ENCODE measurements around the gene UBE2D2. TPM values are rescaled to one million over a fixed set of nuclear protein-coding genes. Genes with fewer than 3 reads are reported as not detected.
"Not testable (repeated sequence)": the region's sequence is repeated elsewhere in the genome, so short reads cannot be mapped to it uniquely, and the experiment has no call there.

Gene UBE2D2
- total RNA-seq, 1 donor from 2014 or later = 78.2 TPM

DNA sequence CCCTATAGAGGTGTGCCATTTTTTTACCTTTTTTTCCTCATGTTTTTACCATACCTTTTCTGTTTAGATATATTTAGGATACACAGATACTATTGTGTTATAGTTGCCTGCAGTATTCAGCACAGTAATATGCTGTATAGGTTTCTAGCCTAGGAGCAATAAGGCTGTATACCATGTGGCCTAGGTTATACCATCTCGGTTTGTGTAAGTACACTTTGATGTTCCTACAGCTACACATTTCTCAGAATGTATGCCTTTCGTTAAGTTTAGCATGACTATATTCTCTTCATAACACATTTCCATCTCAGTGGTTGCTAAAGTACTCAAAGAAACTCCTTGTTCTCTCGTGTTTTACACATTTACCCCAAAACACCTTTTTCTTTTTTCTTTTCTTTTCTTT lies 23.0 kb downstream of the UBE2D2 start:
- DNase-seq (ENCODE audit: low read depth) = no peak

DNA sequence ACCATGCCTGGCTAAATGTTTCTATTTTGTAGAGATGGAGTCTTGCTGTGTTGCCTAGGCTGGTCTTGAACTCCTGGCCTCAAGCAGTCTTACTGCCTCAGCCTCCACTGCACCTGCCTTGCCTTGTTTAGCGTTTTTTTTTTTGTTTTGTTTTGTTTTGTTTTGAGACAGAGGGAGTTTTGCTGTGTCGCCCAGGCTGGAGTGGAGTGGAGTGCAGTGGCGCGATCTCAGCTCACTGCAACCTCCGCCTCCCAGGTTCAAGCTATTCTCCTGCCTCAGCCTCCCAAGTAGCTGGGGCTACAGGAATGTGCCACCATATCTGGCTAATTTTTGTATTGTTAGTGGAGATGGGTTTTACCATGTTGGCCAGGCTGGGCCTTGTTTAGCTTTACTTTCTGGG lies 27.0 kb downstream of the UBE2D2 start:
- DNase-seq (ENCODE audit: low read depth) = not testable (repeated sequence)

DNA sequence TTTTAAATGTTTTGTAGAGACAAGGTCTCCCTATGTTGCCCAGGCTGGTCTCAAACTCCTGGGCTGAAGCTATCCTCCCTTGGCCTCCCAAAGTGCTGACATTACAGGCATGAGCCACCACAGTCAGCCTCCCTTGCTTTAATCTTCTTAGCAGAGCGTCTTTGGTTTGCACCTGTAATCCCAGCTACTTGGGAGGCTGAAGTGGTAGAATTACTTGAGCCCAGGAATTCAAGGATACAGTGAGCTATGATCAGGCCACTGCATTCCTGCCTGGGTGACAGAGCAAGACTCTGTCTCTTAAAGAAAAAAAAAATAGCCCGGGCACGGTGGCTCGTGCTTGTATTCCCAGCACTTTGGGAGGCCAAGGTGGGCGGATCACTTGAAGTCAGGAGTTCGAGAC lies 27.8 kb downstream of the UBE2D2 start:
- DNase-seq (ENCODE audit: low read depth) = no peak

DNA sequence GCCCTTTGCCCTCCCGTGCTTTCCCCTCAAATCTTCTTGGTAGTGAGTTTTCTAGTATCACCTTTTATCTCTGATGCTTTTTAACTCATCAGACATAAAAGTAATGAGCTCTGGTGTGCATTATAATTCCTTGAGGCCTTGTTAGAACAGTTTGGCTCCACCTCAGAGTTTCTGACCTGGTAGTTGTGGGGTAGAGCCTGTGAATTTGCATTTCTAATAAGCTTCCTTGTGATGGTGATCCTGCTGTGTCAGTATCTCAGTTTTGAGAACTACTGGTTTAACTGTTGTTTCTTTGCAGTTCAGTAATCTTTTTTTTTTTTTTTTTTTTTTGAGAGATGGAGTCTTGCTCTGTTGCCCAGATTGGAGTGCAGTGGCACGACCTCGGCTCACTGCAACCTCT lies 31.1 kb downstream of the UBE2D2 start:
- no peak for DNase-seq (ENCODE audit: low read depth)

DNA sequence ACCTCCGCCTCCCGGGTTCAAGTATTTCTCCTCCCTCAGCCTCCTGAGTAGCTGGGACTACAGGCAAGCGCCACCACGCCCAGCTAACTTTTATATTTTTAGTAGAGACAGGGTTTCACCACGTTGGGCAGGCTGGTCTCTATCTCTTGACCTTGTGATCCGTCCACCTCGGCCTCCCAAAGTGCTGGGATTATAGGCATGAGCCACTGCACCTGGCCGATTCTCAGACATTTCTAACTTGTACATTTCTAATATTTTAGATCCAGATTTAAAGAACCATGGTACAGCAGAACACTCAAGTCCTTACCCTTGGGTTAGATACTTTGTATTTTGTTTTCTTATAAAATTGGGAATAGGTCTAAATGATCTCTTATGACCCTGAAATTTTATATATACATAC lies 31.9 kb downstream of the UBE2D2 start:
- DNase-seq (ENCODE audit: low read depth) = not testable (repeated sequence)

DNA sequence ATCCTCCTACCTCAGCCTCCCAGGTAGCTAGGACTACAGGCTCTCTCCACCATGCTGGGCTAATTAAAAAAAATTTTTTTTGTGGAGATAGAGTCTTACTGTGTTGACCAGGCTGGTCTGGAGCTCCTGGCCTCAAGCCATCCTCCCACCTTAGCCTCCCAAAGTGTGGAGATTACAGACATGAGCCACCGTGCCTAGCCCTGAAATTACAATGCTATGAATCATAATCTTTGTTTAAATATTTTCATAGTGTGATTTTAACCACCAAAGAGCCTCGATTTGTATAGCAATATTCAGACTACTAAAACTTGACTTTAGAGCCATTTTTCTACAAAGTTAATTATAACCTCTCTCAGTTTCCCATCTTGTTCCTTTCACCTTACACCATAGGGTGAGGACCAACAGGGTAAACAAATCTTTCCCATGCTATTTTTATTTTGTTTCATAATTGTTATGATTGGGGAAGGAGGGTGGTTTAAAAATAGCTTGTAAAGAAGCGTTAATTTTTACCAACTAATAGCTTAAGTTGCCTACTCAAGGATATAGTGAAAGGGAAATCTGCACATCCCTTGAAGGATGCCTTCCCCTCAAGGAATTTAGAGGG lies 32.7 kb downstream of the UBE2D2 start:
- DNase-seq (ENCODE audit: low read depth) = peak; percentile 24

DNA sequence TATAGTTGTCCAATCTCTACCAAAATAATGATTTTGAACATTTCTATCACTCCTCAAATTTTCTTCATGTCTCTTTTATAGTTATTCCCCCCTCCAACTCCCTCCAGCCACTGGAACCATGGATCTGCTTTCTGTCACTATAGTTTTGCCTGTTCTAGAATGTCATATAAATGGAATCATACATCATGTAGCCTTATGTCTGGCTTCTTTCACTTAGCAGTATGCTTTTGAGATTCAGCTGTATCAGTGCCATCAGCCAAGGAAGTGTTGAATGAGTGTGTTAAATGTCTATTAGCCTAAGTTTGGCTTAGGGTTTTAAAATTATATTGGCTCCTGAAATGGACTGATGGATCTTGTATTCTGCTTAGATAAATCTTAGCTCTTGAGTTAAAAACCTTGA lies 36.0 kb downstream of the UBE2D2 start:
- no peak for DNase-seq (ENCODE audit: low read depth)

DNA sequence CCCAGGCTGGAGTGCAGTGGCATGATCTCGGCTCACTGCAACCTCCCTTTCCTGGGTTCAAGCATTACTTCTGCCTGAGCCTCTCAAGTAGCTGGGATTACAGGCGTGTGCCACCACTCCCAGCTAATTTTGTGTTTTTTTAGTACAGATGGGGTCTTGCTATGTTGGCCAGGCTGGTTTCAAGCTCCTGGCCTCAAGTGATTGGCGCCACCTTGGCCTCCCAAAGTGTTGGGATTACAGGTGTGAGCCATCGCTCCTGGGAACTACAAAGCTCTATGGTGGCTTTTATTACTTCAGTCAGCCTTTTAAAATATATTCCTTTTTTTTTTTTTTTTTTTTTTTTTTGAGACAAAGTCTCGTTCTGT lies 37.4 kb downstream of the UBE2D2 start:
- not testable (repeated sequence) for DNase-seq (ENCODE audit: low read depth)

DNA sequence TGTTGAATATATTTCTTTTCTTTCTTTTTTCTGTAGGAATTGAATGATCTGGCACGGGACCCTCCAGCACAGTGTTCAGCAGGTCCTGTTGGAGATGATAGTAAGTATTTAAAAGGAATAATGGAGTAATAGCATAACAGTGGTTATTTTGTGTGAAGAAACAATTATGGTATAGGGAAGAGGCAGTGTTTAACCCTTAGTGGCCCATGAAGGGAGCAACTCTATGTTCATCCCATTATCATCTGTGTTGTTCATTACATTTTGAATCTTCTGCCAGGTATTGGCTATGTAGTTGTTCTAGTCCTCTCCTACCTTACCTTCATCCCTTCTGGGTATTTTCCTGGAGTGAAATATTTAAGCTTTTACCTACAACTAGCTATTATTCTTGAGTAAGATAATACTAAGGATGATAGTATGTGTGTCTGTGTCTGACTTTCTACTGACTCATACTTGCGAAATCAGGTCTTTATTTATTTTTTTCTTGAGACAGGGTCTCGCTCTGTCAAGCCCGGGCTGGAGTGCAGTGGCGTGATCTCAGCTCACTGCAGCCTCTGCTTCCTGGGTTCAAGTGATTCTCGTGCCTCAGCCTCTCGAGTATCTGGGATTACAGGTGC lies 39.3 kb downstream of the UBE2D2 start:
- DNase-seq (ENCODE audit: low read depth) = peak; percentile 65

DNA sequence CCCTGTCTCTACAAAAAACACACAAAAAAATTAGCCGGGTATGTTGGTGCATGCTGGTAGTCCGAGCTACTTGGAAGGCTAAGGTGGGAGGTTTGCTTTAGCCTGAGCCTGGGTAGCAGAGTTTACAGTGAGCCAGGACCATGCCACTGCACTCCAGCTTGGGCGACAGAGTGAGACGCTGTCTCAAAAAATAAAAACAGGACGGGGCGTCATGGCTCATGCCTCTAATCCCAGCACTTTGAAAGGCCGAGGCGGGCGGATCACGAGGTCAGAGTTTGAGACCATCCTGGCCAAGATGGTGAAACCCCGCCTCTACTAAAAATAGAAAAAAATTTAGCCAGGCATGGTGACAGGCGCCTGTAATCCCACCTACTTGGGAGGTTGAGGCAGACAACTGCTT lies 40.3 kb downstream of the UBE2D2 start:
- DNase-seq (ENCODE audit: low read depth) = no peak

DNA sequence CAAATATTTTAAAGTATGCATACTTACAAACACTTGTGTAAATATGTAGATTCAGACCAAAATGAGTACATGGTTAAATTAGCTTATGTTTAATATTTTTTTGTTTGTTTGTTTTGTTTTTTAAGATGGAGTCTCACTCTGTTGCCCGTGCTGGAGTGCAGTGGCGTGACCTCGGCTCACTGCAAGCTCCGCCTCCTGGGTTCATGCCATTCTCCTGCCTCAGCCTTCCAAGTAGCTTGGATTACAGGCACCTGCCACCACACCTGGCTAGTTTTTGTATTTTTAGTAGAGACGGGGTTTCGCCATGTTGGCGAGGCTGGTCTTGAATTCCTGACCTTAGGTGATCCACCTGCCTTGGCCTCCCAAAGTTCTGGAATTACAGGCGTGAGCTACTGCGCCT lies 40.8 kb downstream of the UBE2D2 start:
- not testable (repeated sequence) for DNase-seq (ENCODE audit: low read depth)

DNA sequence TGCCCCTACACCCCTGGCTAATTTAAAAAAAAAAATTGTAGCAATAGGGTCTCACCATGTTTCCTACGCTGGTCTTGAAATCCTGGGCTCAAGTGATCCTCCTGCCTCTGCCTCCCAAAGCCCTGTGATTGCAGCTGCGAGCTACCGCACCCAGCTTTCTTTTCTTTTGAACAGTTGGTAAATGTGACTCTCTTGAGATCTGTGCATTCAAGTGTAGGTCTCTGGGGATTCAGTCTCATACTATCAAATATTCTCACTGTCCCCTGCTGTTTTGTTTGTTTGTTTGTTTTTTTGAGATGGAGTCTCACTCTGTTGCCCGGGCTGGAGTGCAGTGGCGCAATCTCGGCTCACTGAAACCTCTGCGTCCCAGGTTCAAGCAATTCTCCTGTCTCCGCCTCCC lies 44.7 kb downstream of the UBE2D2 start:
- no peak for DNase-seq (ENCODE audit: low read depth)

DNA sequence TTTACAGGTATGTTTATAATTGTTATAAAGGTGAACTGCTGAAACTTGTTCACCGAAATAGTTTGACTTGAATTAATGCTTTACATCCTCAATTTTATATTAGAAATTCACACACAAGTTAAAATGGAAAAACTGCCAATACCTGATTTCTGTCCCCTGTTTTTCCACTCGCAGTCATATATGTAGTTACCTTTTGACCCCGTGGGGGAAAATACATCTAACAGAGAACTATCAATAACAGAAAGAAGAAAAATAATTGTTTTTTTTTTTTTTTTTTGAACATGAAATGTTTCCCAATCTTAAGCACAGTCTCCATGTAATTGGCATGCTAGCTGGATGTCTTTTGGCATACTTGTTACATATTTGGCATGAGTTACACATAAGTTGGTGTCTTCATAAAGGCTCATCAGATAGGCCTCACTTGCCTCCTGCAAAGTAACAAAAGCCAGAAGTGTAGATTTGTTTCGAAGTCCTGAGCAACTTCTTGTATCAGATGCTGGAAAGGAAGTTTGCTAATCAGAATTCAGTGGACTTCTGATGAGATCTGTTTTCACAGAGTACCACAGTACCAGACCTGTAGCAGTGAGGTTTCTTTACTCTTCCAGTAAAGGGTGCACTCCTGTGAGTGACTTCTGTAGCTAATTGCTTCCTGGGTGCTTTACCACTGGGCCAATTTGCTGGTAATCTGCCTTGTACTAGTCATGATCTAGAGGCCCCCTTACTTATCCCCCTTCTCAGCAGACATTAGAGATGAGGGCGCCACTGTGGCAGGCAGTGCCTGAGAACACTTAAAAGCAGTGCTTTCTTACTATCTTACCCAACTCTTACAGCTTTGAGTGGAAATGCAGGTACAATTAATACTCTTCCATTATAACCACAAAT lies 50.8 kb downstream of the UBE2D2 start:
- no peak for DNase-seq (ENCODE audit: low read depth)

DNA sequence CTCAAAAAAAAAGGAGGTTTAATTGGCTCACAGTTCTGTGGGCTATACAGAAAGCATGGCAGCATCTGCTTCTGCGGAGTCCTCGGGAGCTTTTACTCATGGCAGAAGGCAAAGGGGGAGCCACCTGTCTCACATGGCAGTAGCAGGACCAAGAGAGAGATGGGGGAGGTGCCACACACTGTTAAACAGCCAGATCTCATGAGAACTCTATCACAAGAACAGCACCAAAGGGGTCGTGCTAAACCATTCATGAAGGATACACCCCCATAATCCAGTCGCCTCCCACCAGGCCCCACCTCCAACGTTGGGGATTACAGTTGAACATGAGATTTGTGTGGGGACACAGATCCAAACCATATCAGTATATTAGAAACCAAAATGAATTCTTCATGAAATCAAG lies 58.7 kb downstream of the UBE2D2 start:
- no peak for DNase-seq (ENCODE audit: low read depth)

DNA sequence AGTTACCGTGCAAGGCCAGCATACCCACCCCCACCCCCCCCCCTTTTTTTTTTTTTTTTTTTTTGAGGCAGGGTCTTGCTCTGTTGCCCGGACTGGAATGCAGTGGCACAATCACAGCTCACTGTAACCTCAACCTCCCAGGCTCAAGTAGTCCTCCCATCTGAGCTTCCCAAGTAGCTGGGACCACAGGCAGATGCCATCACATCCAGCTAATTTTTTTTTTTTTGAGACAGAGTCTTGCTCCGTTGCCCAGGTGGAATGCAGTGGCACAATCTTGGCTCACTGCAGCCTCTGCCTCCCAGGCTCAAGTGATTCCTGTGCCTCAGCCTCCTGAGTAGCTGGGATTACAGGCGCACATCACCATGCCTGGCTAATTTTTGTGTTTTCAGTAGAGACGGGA lies 64.3 kb downstream of the UBE2D2 start:
- DNase-seq (ENCODE audit: low read depth) = peak; percentile 62

DNA sequence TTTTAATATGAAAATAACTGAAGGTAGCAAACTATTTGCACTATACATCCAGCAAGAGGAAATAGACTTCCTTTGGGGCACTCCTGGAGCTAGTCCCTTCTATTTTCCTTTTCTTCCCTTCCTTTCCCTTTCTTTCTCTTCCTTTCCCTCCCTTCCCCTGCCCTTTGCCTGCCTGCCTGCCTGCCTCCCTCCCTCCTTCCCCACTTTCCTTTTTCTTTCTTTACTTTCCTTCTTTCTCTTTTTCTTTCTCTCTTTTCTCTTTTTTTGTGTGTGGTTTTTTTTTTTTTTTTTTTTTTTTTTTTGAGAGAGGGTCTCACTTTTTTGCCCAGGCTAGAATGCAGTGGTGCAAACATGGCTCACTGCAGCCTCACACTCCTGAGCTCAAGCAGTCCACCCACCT lies 69.7 kb downstream of the UBE2D2 start:
- DNase-seq (ENCODE audit: low read depth) = no peak

DNA sequence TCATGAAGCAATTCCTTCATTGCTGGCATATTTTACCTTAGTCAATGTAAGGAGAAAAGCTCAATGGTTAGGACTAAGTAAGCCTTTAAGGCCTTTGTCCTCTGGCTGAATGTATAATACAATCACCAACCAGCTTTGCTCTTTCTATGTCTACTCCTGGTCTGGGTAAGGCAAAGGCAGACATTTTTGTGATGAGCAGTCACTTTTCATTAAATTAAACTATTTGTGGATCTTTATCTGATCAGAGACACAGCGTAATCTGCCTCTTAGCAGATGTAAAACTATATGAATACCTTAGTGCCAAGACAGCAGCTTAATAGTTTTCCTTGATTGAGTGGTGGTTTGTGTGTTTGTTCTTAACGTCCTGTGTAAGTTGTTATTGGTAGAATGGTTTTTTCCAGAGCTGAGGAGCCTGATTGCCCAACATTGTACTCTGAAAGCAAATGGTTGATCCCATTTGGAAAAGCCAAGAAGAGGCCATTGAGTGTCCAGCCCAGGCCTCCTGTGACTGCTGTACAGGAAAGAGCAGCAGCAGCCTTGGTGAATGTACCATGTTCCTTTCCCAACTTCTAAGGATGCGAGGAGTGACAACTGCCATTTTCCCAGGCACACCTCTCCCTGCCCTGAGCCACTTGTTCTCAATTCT lies 70.5 kb downstream of the UBE2D2 start:
- DNase-seq (ENCODE audit: low read depth) = peak; percentile 31

DNA sequence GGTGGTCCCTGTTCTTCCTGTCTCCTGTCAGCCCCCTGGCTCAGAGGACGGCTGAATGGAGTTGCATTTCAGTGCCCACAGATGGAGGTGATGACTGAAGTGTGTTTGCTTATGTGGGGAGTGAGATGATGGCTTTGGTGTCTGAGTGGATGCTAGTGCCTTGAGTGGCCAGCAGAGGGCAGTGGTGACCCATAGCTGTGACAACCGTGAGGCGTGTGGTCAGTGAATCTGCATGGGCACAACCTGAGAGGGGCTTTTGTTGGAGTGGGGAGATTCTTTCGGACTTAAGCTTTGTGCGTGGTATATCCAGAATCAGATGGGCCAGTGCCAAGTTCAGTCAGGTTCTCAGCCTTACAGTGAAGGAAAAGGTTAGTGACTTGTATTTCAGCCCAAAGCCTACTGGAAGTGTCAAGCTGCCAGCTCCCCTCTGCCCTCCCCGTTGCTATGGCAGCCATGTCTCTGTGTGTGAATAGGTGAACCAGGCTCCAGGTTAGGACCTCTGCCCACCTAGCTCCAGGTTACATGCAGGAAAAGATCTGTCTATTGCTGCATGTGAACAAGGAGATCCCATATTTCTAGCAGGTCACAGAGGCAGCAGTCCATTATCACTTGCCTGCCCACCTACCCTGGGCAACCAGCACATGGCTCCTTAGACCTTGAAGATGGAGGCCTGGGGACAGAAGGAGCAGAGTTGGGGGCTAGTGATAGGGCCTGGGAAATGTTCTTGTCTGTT lies 72.3 kb downstream of the UBE2D2 start:
- peak; percentile 71 for DNase-seq (ENCODE audit: low read depth)

DNA sequence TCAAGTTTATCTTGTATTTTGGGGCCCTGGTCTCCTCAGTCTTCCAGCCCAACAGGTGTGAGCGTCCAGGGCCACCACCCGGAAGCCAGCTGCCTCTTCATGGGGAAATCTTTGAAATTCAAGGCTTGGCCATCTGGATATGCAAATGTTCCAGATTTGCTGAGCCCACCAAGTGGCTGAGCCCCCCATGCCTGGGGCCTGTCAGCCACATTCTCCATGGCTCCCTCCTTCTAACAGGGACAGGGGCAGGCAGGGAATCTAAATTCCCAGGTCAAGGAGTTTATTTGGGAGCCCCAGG lies 72.8 kb downstream of the UBE2D2 start:
- DNase-seq (ENCODE audit: low read depth) = no peak

DNA sequence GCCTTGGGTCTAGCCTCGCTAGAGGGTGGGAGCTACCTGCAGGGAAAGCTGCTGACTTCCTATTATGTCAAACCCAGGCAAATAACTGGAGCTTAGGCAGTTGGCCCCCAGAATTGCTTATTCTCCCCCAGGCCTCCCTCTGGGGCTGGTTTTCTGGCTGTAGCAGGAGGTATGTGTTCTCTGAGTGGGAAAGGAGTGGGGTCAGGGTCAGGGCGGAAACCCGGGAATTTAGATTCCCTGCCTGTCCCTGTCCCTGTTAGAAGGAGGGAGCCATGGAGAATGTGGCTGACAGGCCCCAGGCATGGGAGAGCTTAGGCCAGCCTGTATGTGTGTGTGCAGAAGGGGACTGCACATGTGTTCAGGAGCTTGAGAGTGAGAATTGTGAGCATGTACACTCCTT lies 73.4 kb downstream of the UBE2D2 start:
- no peak for DNase-seq (ENCODE audit: low read depth)

DNA sequence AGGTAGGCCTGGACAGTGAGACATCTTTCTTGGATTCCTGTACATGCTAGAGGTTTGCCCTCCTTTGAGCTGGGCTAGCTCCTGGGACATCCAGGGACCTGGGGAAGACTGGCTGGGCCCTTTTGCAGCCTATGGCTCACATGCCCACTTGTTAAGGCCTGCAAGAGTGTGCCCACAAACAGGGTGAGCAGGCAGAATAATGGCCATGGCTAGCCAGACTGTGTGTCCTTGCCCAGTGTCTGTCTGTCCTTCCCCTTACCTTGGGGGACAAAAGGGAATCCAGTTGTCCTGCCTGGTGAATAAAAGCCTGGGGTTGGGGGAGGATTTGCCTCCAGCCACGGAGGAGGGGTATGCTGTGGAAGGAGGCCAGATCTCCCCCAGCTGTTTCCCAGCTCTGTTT lies 74.1 kb downstream of the UBE2D2 start:
- DNase-seq (ENCODE audit: low read depth) = no peak

DNA sequence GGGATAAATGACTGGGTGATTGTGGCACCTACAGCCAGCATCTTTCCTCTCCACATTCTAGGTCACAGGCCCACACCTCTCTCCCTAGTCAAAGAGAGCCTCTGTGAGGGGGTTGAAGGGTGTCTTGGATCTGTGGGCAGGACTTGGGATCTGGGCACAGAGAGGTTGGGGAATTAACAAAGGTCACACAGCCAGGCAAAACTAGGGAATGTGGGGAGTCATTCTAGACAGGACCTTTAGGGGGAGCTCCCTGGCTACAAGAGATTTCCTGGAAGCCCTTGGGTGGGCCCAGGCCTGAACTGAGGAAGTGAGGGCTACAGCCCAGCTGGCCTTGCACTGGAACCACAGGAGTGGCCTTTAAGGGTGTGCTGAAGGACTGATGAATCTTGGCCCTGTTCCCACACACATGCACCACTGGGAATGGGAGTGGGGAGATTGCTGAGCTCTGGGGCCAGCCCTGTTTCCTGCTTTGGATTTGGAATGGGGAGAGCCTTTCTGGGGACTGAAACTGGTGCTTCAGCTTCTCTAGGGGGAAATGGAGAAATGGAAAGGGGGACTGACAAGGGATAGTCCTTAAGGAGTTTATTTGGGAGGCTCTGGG lies 74.6 kb downstream of the UBE2D2 start:
- DNase-seq (ENCODE audit: low read depth) = peak; percentile 93

All from renal cortical epithelial cell (primary cell).